ENCODE results near the gene ZNF341. TPM values are rescaled to one million over a fixed set of nuclear protein-coding genes. Genes with fewer than 3 reads are reported as not detected.

The ZNF341 gene
- polyA plus RNA-seq, 1 donor = 3.6 TPM

Other genes starting within 250 kb of the ZNF341 start
- 17.7 TPM for gene CBFA2T2, start 241.9 kb upstream of the ZNF341 start, polyA plus RNA-seq (ENCODE audit: insufficient read length)
- gene C20orf144, start 69.7 kb upstream of the ZNF341 start, polyA plus RNA-seq (ENCODE audit: insufficient read length) = 0.12 TPM
- 0.46 TPM for gene ACTL10, start 65.1 kb upstream of the ZNF341 start, polyA plus RNA-seq (ENCODE audit: insufficient read length)
- 32.1 TPM for gene NECAB3, start 57.6 kb upstream of the ZNF341 start, polyA plus RNA-seq (ENCODE audit: insufficient read length)
- 10.2 TPM for gene E2F1, start 45.6 kb upstream of the ZNF341 start, polyA plus RNA-seq (ENCODE audit: insufficient read length)
- gene PXMP4, start 11.7 kb upstream of the ZNF341 start, polyA plus RNA-seq (ENCODE audit: insufficient read length) = 11.1 TPM
- 69.6 TPM for gene CHMP4B, start 79.4 kb downstream of the ZNF341 start, polyA plus RNA-seq (ENCODE audit: insufficient read length)

Data from hindlimb muscle (tissue), 1 donor.